Hepatocyte (in vitro differentiated cells): ENCODE data around the gene SLIT1.

Experiments
- CTCF ChIP-seq: fragments of 200-600 bp; sonication (generic); IDR thresholded peaks from 2 replicates; pipeline ENCODE4 v1.5.1; 2016; ENCODE audit warnings: antibody characterized with exemption, mild to moderate bottlenecking; ENCODE audit not compliant: poor library complexity
- EZH2 ChIP-seq: fragments of 200-600 bp; sonication (generic); IDR thresholded peaks from 2 replicates; pipeline ENCODE4 v1.6.1; 2016; ENCODE audit warnings: antibody characterized with exemption, mild to moderate bottlenecking, borderline replicate concordance
- EZH2phosphoT487 ChIP-seq: fragments of 200-600 bp; sonication (generic); IDR thresholded peaks from one replicate; pipeline ENCODE4 v1.6.1; 2018; ENCODE audit warnings: antibody characterized with exemption, mild to moderate bottlenecking, low read depth, moderate library complexity; ENCODE audit not compliant: unreplicated experiment, severe bottlenecking

GRCh38 chr10:97005349-97005748, 180.4 kb downstream of the SLIT1 start:
- TF ChIP-seq CTCF, result no peak
- TF ChIP-seq EZH2, result no peak
- TF ChIP-seq EZH2phosphoT487, result no peak
